Mucosa of stomach (tissue), 1 donor: ENCODE measurements around the gene ORMDL1.

Experiments used
- H3K27me3 ChIP-seq: one replicate; pipeline ENCODE4 v1.7.0; 2013; ENCODE audit warnings: mild to moderate bottlenecking, low read length; ENCODE audit not compliant: control insufficient read depth, insufficient read depth
- H3K36me3 ChIP-seq: one replicate; pipeline ENCODE4 v1.7.0; 2013; ENCODE audit warnings: low read length; ENCODE audit not compliant: control insufficient read depth, insufficient read depth
- H3K4me1 ChIP-seq: one replicate; pipeline ENCODE4 v1.7.0; 2013; ENCODE audit warnings: mild to moderate bottlenecking, low read length; ENCODE audit not compliant: control insufficient read depth, insufficient read depth
- H3K4me3 ChIP-seq: one replicate; pipeline ENCODE4 v1.7.0; 2013; ENCODE audit warnings: low read length
- H3K9ac ChIP-seq: one replicate; pipeline ENCODE4 v1.7.0; 2013; ENCODE audit warnings: mild to moderate bottlenecking, low read length, moderate library complexity
- H3K9me3 ChIP-seq: one replicate; pipeline ENCODE4 v1.7.0; 2013; ENCODE audit warnings: mild to moderate bottlenecking, low read length, moderate library complexity; ENCODE audit not compliant: control insufficient read depth
- donor health status: Pancreatic carcinoma.

Gene ORMDL1

GRCh38 chr2:189783927-189784867 is at the start of gene ORMDL1, which contains the start of gene PMS1:
Gene ORMDL1, minus strand, starts transcription at chr2:189784339. Its CDS starts 1,744 bp downstream, at chr2:189782595.
Gene PMS1, plus strand, starts transcription at chr2:189784450. Its CDS starts 7,360 bp downstream, at chr2:189791810.
- Histone ChIP-seq H3K4me3 (peak within 1 kb of the TSS; percentile 61), H3K9me3 (no peaks in the 10 kb centered on the region), H3K36me3 (no peaks in the 10 kb centered on the region), H3K9ac (peak within 1 kb of the TSS; percentile 58), H3K27me3 (no peaks in the 10 kb centered on the region), H3K4me1 (peaks cover 11% of the 10 kb centered on the region)

GRCh38 chr2:189830510-189830909 is 46.4 kb upstream of the ORMDL1 start:
- H3K36me3 ChIP-seq: no peaks in the 10 kb centered on the region
- H3K27me3 ChIP-seq: no peaks in the 10 kb centered on the region
- no peaks in the 10 kb centered on the region for H3K4me1 ChIP-seq
- H3K9me3 ChIP-seq: no peaks in the 10 kb centered on the region
- no peak overlapping the region for H3K9ac ChIP-seq
- H3K4me3 ChIP-seq: no peak overlapping the region

- Histone ChIP-seq H3K36me3 (no peaks in the 10 kb centered on the region), H3K27me3 (no peaks in the 10 kb centered on the region), H3K9me3 (no peaks in the 10 kb centered on the region), H3K9ac (no peak overlapping the region), H3K4me3 (no peak overlapping the region), H3K4me1 (no peaks in the 10 kb centered on the region)
Observed at GRCh38 chr2:189829102-189829833, 45.1 kb upstream of the ORMDL1 start.

DNA sequence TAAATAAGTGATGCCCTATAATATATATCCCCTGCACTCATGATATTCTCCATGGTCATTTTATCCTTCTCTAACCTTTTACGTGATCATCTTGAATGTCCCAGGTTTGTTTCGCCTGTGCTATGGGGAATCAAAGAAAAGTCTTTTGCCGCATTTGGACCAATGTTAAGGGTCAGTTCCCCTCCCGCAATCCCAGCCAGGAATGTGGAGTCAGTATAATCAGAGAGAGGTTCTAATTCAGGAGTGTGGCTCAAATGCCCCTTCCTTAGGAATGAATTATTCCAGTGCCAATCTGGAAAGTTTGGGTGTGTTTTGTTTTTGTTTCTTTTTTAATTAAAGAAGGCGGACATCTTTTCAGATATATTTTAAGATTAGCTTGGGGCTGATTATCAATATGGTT is 41.9 kb upstream of the ORMDL1 start:
- no peak overlapping the region for H3K4me3 ChIP-seq
- H3K9ac ChIP-seq: no peak overlapping the region
- H3K9me3 ChIP-seq: no peaks in the 10 kb centered on the region
- no peaks in the 10 kb centered on the region for H3K27me3 ChIP-seq
- H3K36me3 ChIP-seq: no peaks in the 10 kb centered on the region
- H3K4me1 ChIP-seq: no peaks in the 10 kb centered on the region

GRCh38 chr2:189824694-189825396 is 40.7 kb upstream of the ORMDL1 start:
- Histone ChIP-seq H3K9me3 (no peaks in the 10 kb centered on the region), H3K27me3 (no peaks in the 10 kb centered on the region), H3K36me3 (no peaks in the 10 kb centered on the region), H3K9ac (no peak overlapping the region), H3K4me1 (no peaks in the 10 kb centered on the region), H3K4me3 (no peak overlapping the region)

DNA sequence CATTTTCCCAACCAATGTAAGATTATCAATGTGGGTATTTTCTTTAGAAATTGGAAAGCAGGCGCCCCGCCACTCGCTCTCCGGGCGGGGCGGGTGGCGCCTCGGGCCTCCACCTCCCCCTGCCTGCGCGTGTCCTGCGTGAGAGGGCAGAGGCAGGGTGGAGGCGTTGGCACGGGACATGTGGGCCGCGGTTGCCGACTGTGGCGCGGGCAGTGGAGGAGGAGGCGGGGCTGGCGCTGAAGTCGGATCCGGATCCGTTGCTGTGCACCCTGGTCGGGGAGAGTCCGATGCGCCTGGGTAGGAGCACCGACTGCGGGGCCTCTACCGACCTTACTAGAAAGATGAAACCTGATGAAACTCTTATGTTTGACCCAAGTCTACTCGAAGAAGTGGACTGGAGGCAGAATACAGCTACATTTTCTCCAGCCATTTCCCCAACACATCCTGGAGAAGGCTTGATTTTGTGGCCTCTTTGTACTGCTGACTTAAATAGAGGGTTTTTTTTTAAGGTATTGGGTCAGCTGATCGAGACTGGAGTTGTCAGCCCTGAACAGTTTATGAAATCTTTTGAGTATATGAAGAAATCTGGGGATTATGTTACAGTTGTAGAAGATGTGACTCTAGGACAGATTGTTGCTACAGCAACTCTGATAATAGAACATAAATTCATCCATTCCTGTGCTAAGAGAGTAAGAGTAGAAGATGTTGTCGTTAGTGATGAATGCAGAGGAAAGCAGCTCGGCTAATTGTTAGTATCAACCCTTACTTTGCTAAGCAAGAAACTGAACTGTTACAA is 38.0 kb upstream of the ORMDL1 start:
- H3K9me3 ChIP-seq: no peaks in the 10 kb centered on the region

DNA sequence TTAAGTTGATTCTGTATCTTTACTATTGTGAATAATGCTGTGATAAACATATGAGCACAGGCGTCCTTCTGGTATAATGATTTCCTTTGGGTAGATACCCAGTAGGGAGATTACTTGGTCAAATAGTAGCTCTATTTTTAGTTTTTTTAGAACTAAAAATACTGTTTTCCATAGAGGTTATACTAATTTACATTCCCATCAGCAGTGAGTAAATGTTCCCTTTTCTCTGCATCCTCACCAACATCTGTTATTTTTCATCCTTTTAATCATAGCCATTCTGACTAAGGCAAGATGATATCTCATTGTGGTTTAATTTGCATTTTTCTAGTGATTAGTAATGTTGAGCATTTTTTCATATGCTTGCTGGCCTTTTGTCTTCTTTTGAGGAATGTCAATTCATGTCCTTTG is 35.2 kb upstream of the ORMDL1 start:
- H3K4me1 ChIP-seq: no peaks in the 10 kb centered on the region
- H3K4me3 ChIP-seq: no peak overlapping the region
- H3K9me3 ChIP-seq: no peaks in the 10 kb centered on the region
- no peak overlapping the region for H3K9ac ChIP-seq
- no peaks in the 10 kb centered on the region for H3K27me3 ChIP-seq
- H3K36me3 ChIP-seq: no peaks in the 10 kb centered on the region

More for the DNA sequence above, 38.0 kb upstream of the ORMDL1 start:
- Histone ChIP-seq H3K4me1 (no peaks in the 10 kb centered on the region), H3K4me3 (no peak overlapping the region), H3K9ac (no peak overlapping the region), H3K36me3 (no peaks in the 10 kb centered on the region), H3K27me3 (no peaks in the 10 kb centered on the region)

- Histone ChIP-seq H3K27me3 (no peaks in the 10 kb centered on the region), H3K36me3 (no peaks in the 10 kb centered on the region), H3K4me3 (no peak overlapping the region), H3K4me1 (no peaks in the 10 kb centered on the region), H3K9me3 (no peaks in the 10 kb centered on the region), H3K9ac (no peak overlapping the region)
Observed at GRCh38 chr2:189818249-189819038, 34.3 kb upstream of the ORMDL1 start.

GRCh38 chr2:189803431-189803830 is 19.3 kb upstream of the ORMDL1 start:
- Histone ChIP-seq H3K9ac (no peak overlapping the region), H3K4me1 (no peaks in the 10 kb centered on the region), H3K9me3 (no peaks in the 10 kb centered on the region), H3K27me3 (no peaks in the 10 kb centered on the region), H3K4me3 (no peak overlapping the region), H3K36me3 (no peaks in the 10 kb centered on the region)

- H3K4me1 ChIP-seq: no peaks in the 10 kb centered on the region
- no peak overlapping the region for H3K9ac ChIP-seq
- no peaks in the 10 kb centered on the region for H3K36me3 ChIP-seq
- H3K27me3 ChIP-seq: no peaks in the 10 kb centered on the region
- H3K9me3 ChIP-seq: no peaks in the 10 kb centered on the region
- H3K4me3 ChIP-seq: no peak overlapping the region
Observed at GRCh38 chr2:189802396-189802912, 18.3 kb upstream of the ORMDL1 start.
